Right renal pelvis (tissue), 4 donors: ENCODE data around the gene MAP1LC3B2. TPM values are rescaled to one million over a fixed set of nuclear protein-coding genes. Genes with fewer than 3 reads are reported as not detected.

Experiments
- DNase-seq, 4 donors: peaks; one replicate each; pipeline ENCODE4 v3.0.0-alpha.2; 2013; ENCODE audit warnings: low read depth in 4 of 4, low spot score in 3 of 4, missing footprints in 1 of 4
- polyA plus RNA-seq, 4 donors: library from polyadenylated mRNA; unstranded; fragments of 120-200 nt; gene quantifications; one replicate each; pipeline ENCODE4 v1.2.1, GENCODE V29; 2013; ENCODE audit not compliant: insufficient read length in 4 of 4

MAP1LC3B2 gene
- polyA plus RNA-seq, 4 donors = 3.6 to 11.1 (median 8.0) TPM

DNA sequence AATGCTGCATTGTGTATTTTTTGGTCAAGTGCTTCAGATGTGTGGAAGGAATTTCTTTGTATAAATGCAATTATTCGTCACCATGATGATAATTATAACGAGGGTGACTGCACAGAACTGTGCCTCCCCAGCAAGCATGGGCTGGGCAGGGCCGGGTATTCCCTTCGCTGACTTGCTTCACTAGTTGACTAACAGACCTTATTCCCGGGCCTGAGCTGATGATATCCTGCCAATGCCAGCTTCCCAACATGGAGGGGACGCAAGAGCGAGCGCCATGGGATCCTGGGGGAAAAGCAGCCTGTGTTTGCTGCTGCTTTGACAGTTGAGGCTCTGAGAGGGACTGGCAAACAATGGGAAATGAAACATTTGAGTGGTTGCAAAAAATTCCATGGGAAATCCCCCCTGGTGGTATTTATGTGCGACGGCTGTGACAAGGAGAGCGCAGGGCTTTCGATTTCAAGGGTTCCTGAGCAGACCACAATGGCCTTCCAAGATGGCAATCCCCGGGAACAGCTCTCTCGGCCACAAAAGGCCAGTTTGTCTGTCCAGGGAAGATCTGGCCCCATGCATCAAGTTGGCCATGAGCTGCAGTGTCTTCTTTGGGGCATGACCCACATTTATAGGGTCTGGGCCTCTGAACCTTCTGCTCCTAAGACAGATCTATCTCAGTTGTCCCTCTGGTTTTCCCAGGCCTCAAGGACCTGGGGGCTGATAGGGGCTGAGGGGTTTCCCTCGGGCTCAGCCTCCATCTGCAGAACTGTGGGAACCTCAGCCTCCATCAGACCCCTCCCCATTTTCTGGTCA is 21.9 kb upstream of the MAP1LC3B2 start:
- no peak for DNase-seq

GRCh38 chr12:116538076-116538591 is 21.0 kb upstream of the MAP1LC3B2 start:
- DNase-seq = no peak

- no peak for DNase-seq
These were observed 20.4 kb upstream of the MAP1LC3B2 start for GRCh38 chr12:116538682-116539305.

- no peak for DNase-seq
These were observed 19.8 kb upstream of the MAP1LC3B2 start for GRCh38 chr12:116539361-116539771.

GRCh38 chr12:116539905-116540482 is 19.2 kb upstream of the MAP1LC3B2 start:
- DNase-seq = peak in 2 of 4 donors; percentile 79 to 87

GRCh38 chr12:116540622-116541152 is 18.5 kb upstream of the MAP1LC3B2 start:
- no peak for DNase-seq

DNA sequence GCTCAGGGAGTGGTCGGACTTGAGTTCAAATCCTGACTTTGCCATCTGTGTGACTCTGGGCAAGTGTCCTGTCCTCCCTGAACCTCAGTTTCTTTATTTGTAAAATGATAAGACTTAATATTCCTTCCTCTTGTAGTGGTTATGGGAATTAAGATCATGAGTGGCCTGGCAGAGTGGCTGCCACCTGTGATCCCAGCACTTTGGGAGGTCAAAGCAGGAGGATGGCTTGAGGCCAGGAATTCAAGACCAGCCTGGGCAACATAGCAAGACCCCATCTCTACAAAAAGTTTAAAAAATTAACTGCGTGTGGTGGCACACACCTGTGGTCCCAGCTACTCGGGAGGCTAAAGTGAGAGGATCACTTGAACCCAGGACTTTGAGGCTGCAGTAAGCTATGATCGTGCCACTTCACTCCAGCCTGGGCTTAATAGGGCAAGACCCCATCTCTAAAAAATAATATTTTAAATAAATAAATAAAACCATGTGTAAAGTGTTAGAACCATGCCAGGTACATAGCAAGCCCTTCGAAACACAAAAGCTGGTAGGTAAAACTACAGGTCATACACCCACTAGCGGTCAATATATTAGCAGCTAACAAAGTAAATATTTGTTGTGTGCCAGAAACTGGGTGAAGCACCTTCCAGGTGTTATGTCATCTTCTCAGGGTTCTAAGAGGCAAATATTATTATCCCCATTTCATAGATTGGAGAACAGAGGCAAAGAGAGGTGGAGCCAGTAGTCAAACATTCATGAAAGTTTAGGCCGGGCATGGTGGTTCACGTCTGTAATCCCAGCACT is 17.4 kb upstream of the MAP1LC3B2 start:
- DNase-seq = no peak

- DNase-seq = no peak
These were observed 16.7 kb upstream of the MAP1LC3B2 start for GRCh38 chr12:116542345-116542956.

- DNase-seq = no peak
These were observed 14.5 kb upstream of the MAP1LC3B2 start for GRCh38 chr12:116544656-116545055.

- DNase-seq = no peak
These were observed 14.0 kb upstream of the MAP1LC3B2 start for GRCh38 chr12:116545144-116545543.

GRCh38 chr12:116545936-116546335 is 13.2 kb upstream of the MAP1LC3B2 start:
- DNase-seq = no peak

GRCh38 chr12:116547955-116548501 is 11.2 kb upstream of the MAP1LC3B2 start:
- peak in 1 of 4 donors; percentile 53 for DNase-seq

GRCh38 chr12:116549993-116550392 is 9.2 kb upstream of the MAP1LC3B2 start:
- DNase-seq = no peak

GRCh38 chr12:116551151-116551550 is 8.0 kb upstream of the MAP1LC3B2 start:
- no peak for DNase-seq

GRCh38 chr12:116551619-116551951 is 7.6 kb upstream of the MAP1LC3B2 start:
- no peak for DNase-seq

DNA sequence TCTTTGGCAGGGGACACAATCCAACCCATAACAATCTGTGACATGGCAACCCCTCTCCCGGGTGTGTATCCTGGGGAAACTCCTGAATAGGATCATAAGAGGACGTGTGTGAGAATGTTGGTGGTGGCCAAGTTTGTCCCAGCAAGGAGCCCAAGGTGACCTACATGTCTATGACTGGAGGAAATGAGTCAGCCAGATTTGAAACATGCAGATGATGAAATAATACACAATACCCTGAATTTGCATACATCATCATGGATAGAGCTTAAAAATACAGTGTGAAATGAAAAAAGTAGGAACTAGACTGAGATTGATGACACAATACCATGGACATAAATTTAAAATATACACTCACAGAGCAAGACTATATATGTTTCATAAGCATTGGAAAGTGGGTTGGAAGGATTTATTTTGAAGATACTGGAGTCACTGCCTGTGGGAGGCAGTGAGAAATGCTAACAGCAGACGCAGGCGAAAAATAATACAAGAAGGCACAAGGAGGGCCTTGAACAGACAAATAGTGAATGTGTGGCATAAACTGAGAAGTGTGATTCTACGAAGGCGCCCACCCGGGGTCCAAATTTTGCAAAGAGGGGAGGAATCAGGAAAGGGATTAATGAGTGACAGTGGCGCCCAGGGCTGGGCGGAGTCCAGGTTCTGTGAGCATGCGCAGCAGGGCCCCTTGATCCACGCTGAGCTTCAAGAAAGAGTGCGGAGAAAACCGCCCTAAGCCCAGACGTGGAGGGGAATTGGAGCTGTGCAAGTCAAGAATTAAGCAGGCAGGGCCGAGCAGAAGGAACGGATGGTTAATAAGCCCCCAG is 7.0 kb upstream of the MAP1LC3B2 start:
- no peak for DNase-seq

DNA sequence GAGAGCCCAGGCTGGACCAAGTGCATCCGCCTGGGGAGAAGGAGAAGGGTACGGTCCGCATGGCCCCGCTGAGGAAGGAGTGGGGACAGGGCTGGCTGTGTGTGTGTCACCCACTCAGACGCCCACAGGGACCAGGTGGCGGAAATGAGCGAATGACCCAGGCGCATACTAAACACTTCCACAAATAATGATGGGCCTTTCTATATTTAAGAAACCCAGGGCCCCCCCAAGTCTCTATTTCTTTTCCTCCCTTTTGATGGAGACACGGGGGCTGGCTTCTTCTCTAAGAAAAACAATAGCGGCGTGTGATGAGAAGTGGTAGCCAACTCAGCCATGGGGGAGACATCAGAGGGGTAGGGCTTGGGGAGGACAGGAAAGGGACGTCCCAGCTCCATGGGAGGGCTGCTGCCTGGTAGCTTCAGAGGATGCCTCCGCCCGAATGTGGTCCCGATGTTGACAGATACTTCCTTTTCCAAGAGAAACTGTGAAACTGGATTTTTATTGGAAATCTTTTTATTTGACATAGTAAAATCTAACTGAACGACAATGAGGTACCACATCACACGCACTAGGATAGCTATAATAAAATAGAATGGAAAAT is 6.3 kb upstream of the MAP1LC3B2 start:
- DNase-seq = no peak

GRCh38 chr12:116556356-116556952 is 2.7 kb upstream of the MAP1LC3B2 start:
- no peak for DNase-seq
